HEK293 (cell line): ENCODE measurements around the gene ITK.

Experiments used
- CTCF ChIP-seq: fragments of 450-650 bp; formaldehyde crosslinking; IDR thresholded peaks from 2 replicates; pipeline ENCODE4 v1.5.1; 2016; ENCODE audit warnings: missing biosample characterization, missing genetic modification characterization
- GLIS2 ChIP-seq: fragments of 450-650 bp; formaldehyde crosslinking; IDR thresholded peaks from 2 replicates; pipeline ENCODE4 v1.5.1; 2016; ENCODE audit warnings: missing biosample characterization, missing genetic modification characterization
- ZFP41 ChIP-seq: fragments of 450-650 bp; formaldehyde crosslinking; IDR thresholded peaks from 2 replicates; pipeline ENCODE4 v1.5.1; 2016; ENCODE audit warnings: missing biosample characterization, missing genetic modification characterization, borderline replicate concordance
- ZFP69B ChIP-seq: fragments of 450-650 bp; formaldehyde crosslinking; IDR thresholded peaks from 2 replicates; pipeline ENCODE4 v1.5.1; 2016; ENCODE audit warnings: missing biosample characterization, missing genetic modification characterization
- ZNF140 ChIP-seq: fragments of 450-650 bp; formaldehyde crosslinking; IDR thresholded peaks from 2 replicates; pipeline ENCODE4 v1.5.1; 2016; ENCODE audit warnings: missing biosample characterization, missing genetic modification characterization
- ZNF146 ChIP-seq: fragments of 450-650 bp; formaldehyde crosslinking; IDR thresholded peaks from 2 replicates; pipeline ENCODE4 v1.5.1; 2016; ENCODE audit warnings: missing biosample characterization, missing genetic modification characterization
- ZNF561 ChIP-seq: fragments of 450-650 bp; IDR thresholded peaks from 2 replicates; pipeline ENCODE4 v1.5.1; 2018; ENCODE audit warnings: missing biosample characterization, missing genetic modification characterization, borderline replicate concordance
- ZNF624 ChIP-seq: fragments of 450-650 bp; formaldehyde crosslinking; IDR thresholded peaks from 2 replicates; pipeline ENCODE4 v1.5.1; 2017; ENCODE audit warnings: missing biosample characterization, missing genetic modification characterization

DNA sequence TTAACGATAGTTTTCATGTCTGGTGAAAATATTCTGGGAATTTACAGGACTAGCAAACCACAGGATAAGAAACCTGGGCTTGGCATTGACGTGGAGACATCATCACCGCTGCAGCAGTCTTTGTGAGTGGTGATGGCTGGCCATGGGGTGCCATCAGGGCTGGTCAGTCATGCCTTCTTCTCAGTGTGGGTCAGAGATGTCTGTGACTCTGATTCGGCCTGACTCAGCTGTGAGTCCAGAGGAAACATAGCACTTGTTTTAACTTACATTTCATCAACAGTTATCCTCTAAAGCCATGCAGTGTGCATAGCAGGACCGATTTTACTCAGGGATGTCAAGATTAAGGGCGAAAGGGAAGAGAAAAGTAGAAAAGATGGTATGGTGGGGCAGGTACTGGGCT lies 52.1 kb downstream of the ITK start:
- TF ChIP-seq ZFP41 (tag by site-specific recombination) (no peak), CTCF (tag by site-specific recombination) (no peak), ZNF561 (no peak), ZNF624 (no peak), ZFP69B (tag by site-specific recombination) (no peak), GLIS2 (no peak), ZNF146 (tag by site-specific recombination) (no peak), ZNF140 (tag by site-specific recombination) (no peak)
